Measurements from ENCODE around the gene NECTIN4. TPM values are rescaled to one million over a fixed set of nuclear protein-coding genes. Genes with fewer than 3 reads are reported as not detected.

The NECTIN4 gene
- total and polyA plus RNA-seq, 2 experiments from 2014 or later, result 0.16 TPM; not detected in 1

DNA sequence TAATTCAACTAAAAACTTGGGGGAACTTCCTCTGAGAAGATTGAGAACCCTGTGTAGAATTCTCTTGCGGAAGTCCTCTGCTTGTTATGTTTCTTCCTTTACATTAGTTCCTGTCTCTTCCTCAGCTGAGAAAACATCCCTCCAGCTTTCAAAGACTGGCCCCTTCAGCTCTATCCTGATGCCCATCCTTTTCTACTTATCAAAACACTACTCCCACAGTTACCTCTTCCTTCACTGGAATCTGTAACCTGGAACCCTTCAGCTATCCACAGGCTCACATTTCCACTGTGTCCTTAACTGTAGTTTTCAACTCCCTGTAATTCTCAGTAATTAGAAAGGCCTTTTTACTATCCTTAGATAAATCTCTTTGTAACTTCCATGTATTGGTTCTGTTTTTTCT, 49.1 kb upstream of the NECTIN4 start:
- Histone ChIP-seq H3K27me3 (ENCODE audit: insufficient read depth) (no peaks in the 10 kb centered on the region), H3K4me2 (no peak overlapping the region), H4K20me1 (replicated peaks; ENCODE audit: insufficient read depth) (no peaks in the 10 kb centered on the region; the same call in 1 of the 2 replicates), H2AFZ (no peak overlapping the region), H3K36me3 (ENCODE audit: insufficient read depth) (no peaks in the 10 kb centered on the region), H3K4me1 (ENCODE audit: insufficient read depth) (peaks cover 17% of the 10 kb centered on the region), H3K79me2 (replicated peaks; ENCODE audit: insufficient read depth) (peaks cover 25% of the 10 kb centered on the region), H3F3A (replicated peaks; ENCODE audit: low read depth) (peaks cover 6% of the 10 kb centered on the region), H3K9me2 (ENCODE audit: insufficient read depth) (no peaks in the 10 kb centered on the region), H3K4me3 (no peak overlapping the region), H3K27ac (ENCODE audit: low read depth) (no peak overlapping the region)
- ATAC-seq (no peak), DNase-seq (ENCODE audit: low spot score) (no peak)
- no peak overlapping the region for H3K27ac Mint-ChIP-seq
- peaks cover 4% of the 10 kb centered on the region; the same call in 2 of the 3 replicates for H3K4me1 Mint-ChIP-seq
- no peak overlapping the region for H3K4me3 Mint-ChIP-seq
- H3K9me3 Mint-ChIP-seq, result no peaks in the 10 kb centered on the region
- TF ChIP-seq, protein P1, sequence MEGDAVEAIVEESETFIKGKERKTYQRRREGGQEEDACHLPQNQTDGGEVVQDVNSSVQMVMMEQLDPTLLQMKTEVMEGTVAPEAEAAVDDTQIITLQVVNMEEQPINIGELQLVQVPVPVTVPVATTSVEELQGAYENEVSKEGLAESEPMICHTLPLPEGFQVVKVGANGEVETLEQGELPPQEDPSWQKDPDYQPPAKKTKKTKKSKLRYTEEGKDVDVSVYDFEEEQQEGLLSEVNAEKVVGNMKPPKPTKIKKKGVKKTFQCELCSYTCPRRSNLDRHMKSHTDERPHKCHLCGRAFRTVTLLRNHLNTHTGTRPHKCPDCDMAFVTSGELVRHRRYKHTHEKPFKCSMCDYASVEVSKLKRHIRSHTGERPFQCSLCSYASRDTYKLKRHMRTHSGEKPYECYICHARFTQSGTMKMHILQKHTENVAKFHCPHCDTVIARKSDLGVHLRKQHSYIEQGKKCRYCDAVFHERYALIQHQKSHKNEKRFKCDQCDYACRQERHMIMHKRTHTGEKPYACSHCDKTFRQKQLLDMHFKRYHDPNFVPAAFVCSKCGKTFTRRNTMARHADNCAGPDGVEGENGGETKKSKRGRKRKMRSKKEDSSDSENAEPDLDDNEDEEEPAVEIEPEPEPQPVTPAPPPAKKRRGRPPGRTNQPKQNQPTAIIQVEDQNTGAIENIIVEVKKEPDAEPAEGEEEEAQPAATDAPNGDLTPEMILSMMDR (conservative IDR thresholded peaks at IDR 0.05; ENCODE audit: low read depth in 2 of 2), result no peak
- TF ChIP-seq, protein P2, sequence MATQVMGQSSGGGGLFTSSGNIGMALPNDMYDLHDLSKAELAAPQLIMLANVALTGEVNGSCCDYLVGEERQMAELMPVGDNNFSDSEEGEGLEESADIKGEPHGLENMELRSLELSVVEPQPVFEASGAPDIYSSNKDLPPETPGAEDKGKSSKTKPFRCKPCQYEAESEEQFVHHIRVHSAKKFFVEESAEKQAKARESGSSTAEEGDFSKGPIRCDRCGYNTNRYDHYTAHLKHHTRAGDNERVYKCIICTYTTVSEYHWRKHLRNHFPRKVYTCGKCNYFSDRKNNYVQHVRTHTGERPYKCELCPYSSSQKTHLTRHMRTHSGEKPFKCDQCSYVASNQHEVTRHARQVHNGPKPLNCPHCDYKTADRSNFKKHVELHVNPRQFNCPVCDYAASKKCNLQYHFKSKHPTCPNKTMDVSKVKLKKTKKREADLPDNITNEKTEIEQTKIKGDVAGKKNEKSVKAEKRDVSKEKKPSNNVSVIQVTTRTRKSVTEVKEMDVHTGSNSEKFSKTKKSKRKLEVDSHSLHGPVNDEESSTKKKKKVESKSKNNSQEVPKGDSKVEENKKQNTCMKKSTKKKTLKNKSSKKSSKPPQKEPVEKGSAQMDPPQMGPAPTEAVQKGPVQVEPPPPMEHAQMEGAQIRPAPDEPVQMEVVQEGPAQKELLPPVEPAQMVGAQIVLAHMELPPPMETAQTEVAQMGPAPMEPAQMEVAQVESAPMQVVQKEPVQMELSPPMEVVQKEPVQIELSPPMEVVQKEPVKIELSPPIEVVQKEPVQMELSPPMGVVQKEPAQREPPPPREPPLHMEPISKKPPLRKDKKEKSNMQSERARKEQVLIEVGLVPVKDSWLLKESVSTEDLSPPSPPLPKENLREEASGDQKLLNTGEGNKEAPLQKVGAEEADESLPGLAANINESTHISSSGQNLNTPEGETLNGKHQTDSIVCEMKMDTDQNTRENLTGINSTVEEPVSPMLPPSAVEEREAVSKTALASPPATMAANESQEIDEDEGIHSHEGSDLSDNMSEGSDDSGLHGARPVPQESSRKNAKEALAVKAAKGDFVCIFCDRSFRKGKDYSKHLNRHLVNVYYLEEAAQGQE (IDR thresholded peaks at IDR 0.05; ENCODE audit: unreplicated experiment), result no peak
- TF ChIP-seq STAT1 (IDR thresholded peaks at IDR 0.05; ENCODE audit: unreplicated experiment) (no peak), ZNF331 (CRISPR knock-in tag; IDR thresholded peaks at IDR 0.05; ENCODE audit: low read depth) (no peak), EZH2 (IDR thresholded peaks at IDR 0.05; ENCODE audit: low read depth, unreplicated experiment) (no peak), POLR2AphosphoS5 (IDR thresholded peaks at IDR 0.05; ENCODE audit: low read depth) (no peak), ZNF114 (CRISPR knock-in tag; IDR thresholded peaks at IDR 0.05) (no peak), NANOG (IDR thresholded peaks at IDR 0.05; ENCODE audit: borderline replicate concordance) (no peak)
- H3K27me3 Mint-ChIP-seq (ENCODE audit: insufficient read depth, low read depth, poor library complexity), result no peaks in the 10 kb centered on the region
- H3K36me3 Mint-ChIP-seq (ENCODE audit: low read depth), result no peaks in the 10 kb centered on the region

DNA sequence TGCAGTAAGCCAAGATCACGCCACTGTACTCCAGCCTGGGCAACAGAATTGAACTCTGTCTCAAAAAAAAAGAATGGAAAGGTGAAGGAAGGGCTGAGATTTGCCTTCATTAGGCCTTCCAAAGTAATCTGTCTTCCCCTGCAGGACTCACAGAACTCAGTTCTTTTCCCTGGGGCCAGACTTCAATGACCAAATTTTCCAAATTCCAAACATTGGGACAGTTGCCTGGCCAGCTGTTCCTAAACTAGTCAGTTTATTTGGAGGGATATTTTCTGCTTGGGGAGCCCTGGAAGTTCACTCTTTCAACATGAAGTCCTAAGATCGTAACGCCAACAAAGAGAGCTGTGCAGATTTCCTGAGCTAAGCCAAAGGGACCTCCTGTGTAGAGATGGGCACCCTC, 48.5 kb upstream of the NECTIN4 start:
- no peak overlapping the region for H3K27ac Mint-ChIP-seq
- H3K4me3 ChIP-seq, result no peak overlapping the region
- TF ChIP-seq, protein P3, sequence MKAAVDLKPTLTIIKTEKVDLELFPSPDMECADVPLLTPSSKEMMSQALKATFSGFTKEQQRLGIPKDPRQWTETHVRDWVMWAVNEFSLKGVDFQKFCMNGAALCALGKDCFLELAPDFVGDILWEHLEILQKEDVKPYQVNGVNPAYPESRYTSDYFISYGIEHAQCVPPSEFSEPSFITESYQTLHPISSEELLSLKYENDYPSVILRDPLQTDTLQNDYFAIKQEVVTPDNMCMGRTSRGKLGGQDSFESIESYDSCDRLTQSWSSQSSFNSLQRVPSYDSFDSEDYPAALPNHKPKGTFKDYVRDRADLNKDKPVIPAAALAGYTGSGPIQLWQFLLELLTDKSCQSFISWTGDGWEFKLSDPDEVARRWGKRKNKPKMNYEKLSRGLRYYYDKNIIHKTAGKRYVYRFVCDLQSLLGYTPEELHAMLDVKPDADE (IDR thresholded peaks at IDR 0.05), result no peak
- TF ChIP-seq ZNF331 (CRISPR knock-in tag; IDR thresholded peaks at IDR 0.05; ENCODE audit: low read depth), result no peak
- TF ChIP-seq, protein P4, sequence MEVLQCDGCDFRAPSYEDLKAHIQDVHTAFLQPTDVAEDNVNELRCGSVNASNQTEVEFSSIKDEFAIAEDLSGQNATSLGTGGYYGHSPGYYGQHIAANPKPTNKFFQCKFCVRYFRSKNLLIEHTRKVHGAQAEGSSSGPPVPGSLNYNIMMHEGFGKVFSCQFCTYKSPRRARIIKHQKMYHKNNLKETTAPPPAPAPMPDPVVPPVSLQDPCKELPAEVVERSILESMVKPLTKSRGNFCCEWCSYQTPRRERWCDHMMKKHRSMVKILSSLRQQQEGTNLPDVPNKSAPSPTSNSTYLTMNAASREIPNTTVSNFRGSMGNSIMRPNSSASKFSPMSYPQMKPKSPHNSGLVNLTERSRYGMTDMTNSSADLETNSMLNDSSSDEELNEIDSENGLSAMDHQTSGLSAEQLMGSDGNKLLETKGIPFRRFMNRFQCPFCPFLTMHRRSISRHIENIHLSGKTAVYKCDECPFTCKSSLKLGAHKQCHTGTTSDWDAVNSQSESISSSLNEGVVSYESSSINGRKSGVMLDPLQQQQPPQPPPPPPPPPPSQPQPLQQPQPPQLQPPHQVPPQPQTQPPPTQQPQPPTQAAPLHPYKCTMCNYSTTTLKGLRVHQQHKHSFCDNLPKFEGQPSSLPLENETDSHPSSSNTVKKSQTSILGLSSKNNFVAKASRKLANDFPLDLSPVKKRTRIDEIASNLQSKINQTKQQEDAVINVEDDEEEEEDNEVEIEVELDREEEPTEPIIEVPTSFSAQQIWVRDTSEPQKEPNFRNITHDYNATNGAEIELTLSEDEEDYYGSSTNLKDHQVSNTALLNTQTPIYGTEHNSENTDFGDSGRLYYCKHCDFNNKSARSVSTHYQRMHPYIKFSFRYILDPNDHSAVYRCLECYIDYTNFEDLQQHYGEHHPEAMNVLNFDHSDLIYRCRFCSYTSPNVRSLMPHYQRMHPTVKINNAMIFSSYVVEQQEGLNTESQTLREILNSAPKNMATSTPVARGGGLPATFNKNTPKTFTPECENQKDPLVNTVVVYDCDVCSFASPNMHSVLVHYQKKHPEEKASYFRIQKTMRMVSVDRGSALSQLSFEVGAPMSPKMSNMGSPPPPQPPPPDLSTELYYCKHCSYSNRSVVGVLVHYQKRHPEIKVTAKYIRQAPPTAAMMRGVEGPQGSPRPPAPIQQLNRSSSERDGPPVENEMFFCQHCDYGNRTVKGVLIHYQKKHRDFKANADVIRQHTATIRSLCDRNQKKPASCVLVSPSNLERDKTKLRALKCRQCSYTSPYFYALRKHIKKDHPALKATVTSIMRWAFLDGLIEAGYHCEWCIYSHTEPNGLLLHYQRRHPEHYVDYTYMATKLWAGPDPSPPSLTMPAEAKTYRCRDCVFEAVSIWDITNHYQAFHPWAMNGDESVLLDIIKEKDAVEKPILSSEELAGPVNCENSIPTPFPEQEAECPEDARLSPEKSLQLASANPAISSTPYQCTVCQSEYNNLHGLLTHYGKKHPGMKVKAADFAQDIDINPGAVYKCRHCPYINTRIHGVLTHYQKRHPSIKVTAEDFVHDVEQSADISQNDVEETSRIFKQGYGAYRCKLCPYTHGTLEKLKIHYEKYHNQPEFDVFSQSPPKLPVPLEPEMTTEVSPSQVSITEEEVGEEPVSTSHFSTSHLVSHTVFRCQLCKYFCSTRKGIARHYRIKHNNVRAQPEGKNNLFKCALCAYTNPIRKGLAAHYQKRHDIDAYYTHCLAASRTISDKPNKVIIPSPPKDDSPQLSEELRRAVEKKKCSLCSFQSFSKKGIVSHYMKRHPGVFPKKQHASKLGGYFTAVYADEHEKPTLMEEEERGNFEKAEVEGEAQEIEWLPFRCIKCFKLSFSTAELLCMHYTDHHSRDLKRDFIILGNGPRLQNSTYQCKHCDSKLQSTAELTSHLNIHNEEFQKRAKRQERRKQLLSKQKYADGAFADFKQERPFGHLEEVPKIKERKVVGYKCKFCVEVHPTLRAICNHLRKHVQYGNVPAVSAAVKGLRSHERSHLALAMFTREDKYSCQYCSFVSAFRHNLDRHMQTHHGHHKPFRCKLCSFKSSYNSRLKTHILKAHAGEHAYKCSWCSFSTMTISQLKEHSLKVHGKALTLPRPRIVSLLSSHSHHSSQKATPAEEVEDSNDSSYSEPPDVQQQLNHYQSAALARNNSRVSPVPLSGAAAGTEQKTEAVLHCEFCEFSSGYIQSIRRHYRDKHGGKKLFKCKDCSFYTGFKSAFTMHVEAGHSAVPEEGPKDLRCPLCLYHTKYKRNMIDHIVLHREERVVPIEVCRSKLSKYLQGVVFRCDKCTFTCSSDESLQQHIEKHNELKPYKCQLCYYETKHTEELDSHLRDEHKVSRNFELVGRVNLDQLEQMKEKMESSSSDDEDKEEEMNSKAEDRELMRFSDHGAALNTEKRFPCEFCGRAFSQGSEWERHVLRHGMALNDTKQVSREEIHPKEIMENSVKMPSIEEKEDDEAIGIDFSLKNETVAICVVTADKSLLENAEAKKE (CRISPR knock-in tag; IDR thresholded peaks at IDR 0.05), result no peak

More for the DNA sequence above, 48.5 kb upstream of the NECTIN4 start:
- no peaks in the 10 kb centered on the region for H3K9me2 ChIP-seq (ENCODE audit: insufficient read depth)
- H3K36me3 Mint-ChIP-seq (ENCODE audit: low read depth), result no peaks in the 10 kb centered on the region
- no peaks in the 10 kb centered on the region for H3K27me3 Mint-ChIP-seq (ENCODE audit: insufficient read depth, low read depth, poor library complexity)
- H2AFZ ChIP-seq, result no peak overlapping the region
- peaks cover 10% of the 10 kb centered on the region for H3F3A ChIP-seq (replicated peaks; ENCODE audit: low read depth)
- peaks cover 4% of the 10 kb centered on the region; the same call in 2 of the 3 replicates for H3K4me1 Mint-ChIP-seq
- H3K4me1 ChIP-seq (ENCODE audit: insufficient read depth), result peaks cover 17% of the 10 kb centered on the region
- H3K27me3 ChIP-seq (ENCODE audit: insufficient read depth), result no peaks in the 10 kb centered on the region
- H3K79me2 ChIP-seq (replicated peaks; ENCODE audit: insufficient read depth), result peaks cover 25% of the 10 kb centered on the region
- no peak overlapping the region for H3K27ac ChIP-seq (ENCODE audit: low read depth)
- ATAC-seq (no peak), DNase-seq (ENCODE audit: low spot score) (peak; percentile 21)
- no peaks in the 10 kb centered on the region for H3K36me3 ChIP-seq (ENCODE audit: insufficient read depth)
- no peak overlapping the region for H3K4me2 ChIP-seq
- no peak overlapping the region; the same call in 2 of the 3 replicates for H3K4me3 Mint-ChIP-seq
- no peaks in the 10 kb centered on the region; the same call in 1 of the 2 replicates for H4K20me1 ChIP-seq (replicated peaks; ENCODE audit: insufficient read depth)
- H3K9me3 Mint-ChIP-seq, result no peaks in the 10 kb centered on the region

Measured in GM23338 (cell line).